Vagina (tissue), 2 donors: ENCODE data around the gene INTS15. TPM values are rescaled to one million over a fixed set of nuclear protein-coding genes. Genes with fewer than 3 reads are reported as not detected.

Source experiments
- DNase-seq, 2 donors: peaks; one replicate each; pipeline ENCODE4 v3.0.0-alpha.2; 2017; ENCODE audit errors: extremely low spot score in 2 of 2
- H3K27ac ChIP-seq: fragments of 200-600 bp; sonication (generic); one replicate; pipeline ENCODE4 v1.5.1; 2019
- H3K27me3 ChIP-seq: fragments of 200-600 bp; sonication (generic); one replicate; pipeline ENCODE4 v1.5.1; 2019
- H3K36me3 ChIP-seq, 2 donors: fragments of 200-600 bp; sonication (generic); one replicate each; pipeline ENCODE4 v1.5.1; 2017 to 2019
- H3K4me1 ChIP-seq: fragments of 200-600 bp; sonication (generic); one replicate; pipeline ENCODE4 v1.5.1; 2019
- H3K4me3 ChIP-seq, 2 donors: fragments of 200-600 bp; sonication (generic); 1 replicate in 1 of 2; 2 replicates in 1 of 2; pipeline ENCODE4 v1.5.1; 2016 to 2019
- H3K9me3 ChIP-seq: fragments of 200-600 bp; sonication (generic); one replicate; pipeline ENCODE4 v1.5.1; 2019
- CTCF ChIP-seq, 3 experiments: fragments of 450-650 bp in 2 of 3; fragments of 200-600 bp in 1 of 3; sonication (generic) in 1 of 3; IDR thresholded peaks; one replicate each; pipeline ENCODE4 v1.5.1; 2017 to 2019; ENCODE audit warnings: antibody characterized with exemption in 3 of 3, mild to moderate bottlenecking in 2 of 3, moderate library complexity in 2 of 3
- POLR2A ChIP-seq, 2 donors: fragments of 450-650 bp; IDR thresholded peaks; one replicate each; pipeline ENCODE4 v1.6.1; 2017; ENCODE audit warnings: antibody characterized with exemption in 2 of 2, mild to moderate bottlenecking in 2 of 2, moderate library complexity in 2 of 2
- POLR2AphosphoS5 ChIP-seq, 2 donors: sonication (generic); formaldehyde crosslinking; IDR thresholded peaks; one replicate each; pipeline ENCODE4 v1.9.0; 2017; ENCODE audit warnings: antibody characterized with exemption in 2 of 2, mild to moderate bottlenecking in 2 of 2, low read depth in 1 of 2; ENCODE audit not compliant: insufficient read depth in 1 of 2
- intact Hi-C: fragments of 100-400 bp; cut with DNase I; formaldehyde crosslinking; loops from one replicate; pipeline ENCODE4 v1.15.1; 2023
- total RNA-seq: library from RNA; depleted of rRNA; stranded (reverse); fragments of >200 nt; gene quantifications from one replicate; pipeline ENCODE4 v1.2.3, GENCODE V29; 2016

INTS15 gene
- total RNA-seq, 1 donor from 2014 or later = 34.4 TPM

- intact Hi-C loops = no loop called here
- Histone ChIP-seq H3K4me3 (no peak overlapping the region), H3K4me1 (no peaks in the 10 kb centered on the region), H3K36me3 (peaks cover 0 to 46% of the 10 kb centered on the region in 2 donors), H3K27me3 (no peaks in the 10 kb centered on the region), H3K9me3 (no peaks in the 10 kb centered on the region), H3K27ac (no peak overlapping the region)
- DNase-seq = no peak
- TF ChIP-seq POLR2A (IDR thresholded peaks at IDR 0.05) (no peak), POLR2AphosphoS5 (IDR thresholded peaks at IDR 0.05; ENCODE audit: insufficient read depth in 1 of 2, low read depth in 1 of 2) (no peak), CTCF (IDR thresholded peaks at IDR 0.05) (no peak)
Measured at GRCh38 chr7:6652446-6653011, 62.7 kb downstream of the INTS15 start.

GRCh38 chr7:6653071-6654003 lies 63.5 kb downstream of the INTS15 start:
- intact Hi-C loops = no loop called here
- Histone ChIP-seq H3K4me3 (no peak overlapping the region), H3K27ac (no peak overlapping the region), H3K9me3 (no peaks in the 10 kb centered on the region), H3K27me3 (no peaks in the 10 kb centered on the region), H3K4me1 (no peaks in the 10 kb centered on the region), H3K36me3 (peaks cover 0 to 46% of the 10 kb centered on the region in 2 donors)
- TF ChIP-seq POLR2AphosphoS5 (IDR thresholded peaks at IDR 0.05; ENCODE audit: insufficient read depth in 1 of 2, low read depth in 1 of 2) = no peak
- no peak for TF ChIP-seq CTCF (IDR thresholded peaks at IDR 0.05)
- TF ChIP-seq POLR2A (IDR thresholded peaks at IDR 0.05) = no peak
- no peak for DNase-seq

- peaks cover 3% of the 10 kb centered on the region for H3K4me1 ChIP-seq
- H3K4me3 ChIP-seq = no peak overlapping the region
- no peak for DNase-seq
- intact Hi-C loops = no loop called here
- TF ChIP-seq CTCF (IDR thresholded peaks at IDR 0.05) = no peak
- no peak for TF ChIP-seq POLR2AphosphoS5 (IDR thresholded peaks at IDR 0.05; ENCODE audit: insufficient read depth in 1 of 2, low read depth in 1 of 2)
- no peak for TF ChIP-seq POLR2A (IDR thresholded peaks at IDR 0.05)
- no peaks in the 10 kb centered on the region for H3K27me3 ChIP-seq
- H3K27ac ChIP-seq = no peak overlapping the region
- H3K36me3 ChIP-seq = peaks cover 0 to 45% of the 10 kb centered on the region in 2 donors
- H3K9me3 ChIP-seq = no peaks in the 10 kb centered on the region
Measured at GRCh38 chr7:6654113-6654841, 64.5 kb downstream of the INTS15 start.

GRCh38 chr7:6654842-6655610 lies 65.2 kb downstream of the INTS15 start:
- H3K4me1 ChIP-seq = peaks cover 3% of the 10 kb centered on the region
- no peaks in the 10 kb centered on the region for H3K27me3 ChIP-seq
- H3K27ac ChIP-seq = no peak overlapping the region
- TF ChIP-seq CTCF (IDR thresholded peaks at IDR 0.05) = no peak
- TF ChIP-seq POLR2AphosphoS5 (IDR thresholded peaks at IDR 0.05; ENCODE audit: insufficient read depth in 1 of 2, low read depth in 1 of 2) = no peak
- TF ChIP-seq POLR2A (IDR thresholded peaks at IDR 0.05) = no peak
- DNase-seq = no peak
- no peak overlapping the region for H3K4me3 ChIP-seq
- H3K9me3 ChIP-seq = no peaks in the 10 kb centered on the region
- peaks cover 0 to 39% of the 10 kb centered on the region in 2 donors for H3K36me3 ChIP-seq
- intact Hi-C loops = no loop called here
